H1 (cell line): ENCODE measurements around the gene SNTG2. TPM values are rescaled to one million over a fixed set of nuclear protein-coding genes. Genes with fewer than 3 reads are reported as not detected.

Experiments used
- BACH1 ChIP-seq: IDR thresholded peaks from 2 replicates; pipeline ENCODE4 v1.6.1; 2012; ENCODE audit warnings: low read length, improper control_type of control experiment
- JUND ChIP-seq: IDR thresholded peaks from 2 replicates; pipeline ENCODE4 v1.6.1; 2011; ENCODE audit warnings: mild to moderate bottlenecking, improper control_type of control experiment, low read length
- KDM5A ChIP-seq: fragments of 200-600 bp; IDR thresholded peaks from 2 replicates; pipeline ENCODE4 v1.7.1; 2012; ENCODE audit warnings: mild to moderate bottlenecking, low read length, inconsistent platforms, mixed read lengths
- NRF1 ChIP-seq: IDR thresholded peaks from 2 replicates; pipeline ENCODE4 v1.6.1; 2011; ENCODE audit warnings: mild to moderate bottlenecking, low read depth, low read length, improper control_type of control experiment
- TAF7 ChIP-seq: optimal IDR thresholded peaks from 2 replicates; pipeline ENCODE3; 2011; ENCODE audit warnings: low read depth, mild to moderate bottlenecking, inconsistent platforms, low read length, moderate library complexity, borderline replicate concordance
- TBP ChIP-seq: IDR thresholded peaks from 2 replicates; pipeline ENCODE4 v1.6.1; 2011; ENCODE audit warnings: low read depth, low read length, improper control_type of control experiment
- ZNF274 ChIP-seq: IDR thresholded peaks from 2 replicates; pipeline ENCODE4 v1.7.0; 2012; ENCODE audit warnings: low read length, borderline replicate concordance; ENCODE audit errors: extremely low read depth
- polyA plus RNA-seq, 7 experiments: library from polyadenylated mRNA; depleted of rRNA in 3 of 7; stranded (reverse) in 5 of 7; unstranded in 2 of 7; fragments of >200 nt in 5 of 7; fragments of 200-250 nt in 2 of 7; gene quantifications; 1 replicate in 5 of 7; 2 replicates in 1 of 7; 4 replicates in 1 of 7; pipeline versions ENCODE4 v1.2.1 to v1.2.3, GENCODE V29; 2011 to 2013; ENCODE audit warnings: missing spikeins in 2 of 7, mixed read lengths in 2 of 7
- total RNA-seq: library from RNA; stranded (reverse); fragmentation: NEBNext Ultra II Directional; extraction: Animal tissue kit (Norgen Biotek cat#: 25700); gene quantifications from 2 replicates; pipeline ENCODE4 v1.2.1, GENCODE V29; 2021

SNTG2 gene
- total and polyA plus RNA-seq, 2 of the 8 experiments (the other 6 are each of a cell fraction or from before 2014, with no cell fraction given): 6.6 to 18.1 TPM

GRCh38 chr2:1088940-1089339, 138.3 kb downstream of the SNTG2 start (continued):
- no peak for TF ChIP-seq ZNF274
- no peak for TF ChIP-seq KDM5A
- no peak for TF ChIP-seq BACH1
- TF ChIP-seq TAF7: no peak
- no peak for TF ChIP-seq JUND
- TF ChIP-seq NRF1: no peak
- TF ChIP-seq TBP: no peak
